H1 (cell line): ENCODE measurements around the gene MYL6. TPM values are rescaled to one million over a fixed set of nuclear protein-coding genes. Genes with fewer than 3 reads are reported as not detected.

Experiments
- CTCF ChIA-PET: fragments of 300-600 bp; sonication (Branson Sonifier 250); formaldehyde crosslinking; loops from one replicate; lab custom pipeline; 2021; ENCODE audit not compliant: partially characterized antibody; lab: Charles Lee
- POLR2A ChIA-PET: fragments of 300-600 bp; sonication (Branson Sonifier 250); formaldehyde crosslinking; loops from one replicate; lab custom pipeline; 2021; ENCODE audit warnings: inconsistent platforms; ENCODE audit not compliant: partially characterized antibody; lab: Charles Lee
- DNase-seq, 2 experiments: peaks; one replicate each; pipeline versions ENCODE4 v3.0.0 to v3.0.0-alpha.2; 2010 to 2022; ENCODE audit warnings: low spot score in 2 of 2, low read depth in 1 of 2, mixed read lengths in 1 of 2
- FAIRE-seq: peaks from 2 replicates; lab custom pipeline; 2011; peaks lifted over from hg19 to GRCh38; lab: Jason Lieb, UNC
- H2AFZ ChIP-seq: 2 replicates; pipeline ENCODE4 v1.8.1; 2012; ENCODE audit warnings: low read length, inconsistent platforms
- H2AK5ac ChIP-seq: 2 replicates; pipeline ENCODE4 v1.6.1; 2013; ENCODE audit warnings: low read depth, low read length
- H2BK120ac ChIP-seq: replicated peaks from 2 replicates; pipeline ENCODE3; 2013; ENCODE audit warnings: low read depth, low read length, inconsistent platforms
- H2BK12ac ChIP-seq: 2 replicates; pipeline ENCODE4 v1.6.1; 2013; ENCODE audit warnings: low read depth, low read length
- H2BK15ac ChIP-seq: 2 replicates; pipeline ENCODE4 v1.6.1; 2013; ENCODE audit warnings: low read length
- H2BK20ac ChIP-seq: 2 replicates; pipeline ENCODE4 v1.6.1; 2013; ENCODE audit warnings: low read length
- H2BK5ac ChIP-seq: 2 replicates; pipeline ENCODE4 v1.6.1; 2013; ENCODE audit warnings: low read depth, low read length
- H3K14ac ChIP-seq: 2 replicates; pipeline ENCODE4 v1.6.1; 2013; ENCODE audit warnings: inconsistent platforms; ENCODE audit not compliant: insufficient read length
- H3K18ac ChIP-seq: 2 replicates; pipeline ENCODE4 v1.6.1; 2013; ENCODE audit warnings: low read length; ENCODE audit errors: extremely low read depth
- H3K23ac ChIP-seq: 2 replicates; pipeline ENCODE4 v1.6.1; 2013; ENCODE audit warnings: inconsistent platforms; ENCODE audit not compliant: insufficient read length
- H3K23me2 ChIP-seq: 2 replicates; pipeline ENCODE4 v1.6.1; 2013; ENCODE audit warnings: low read depth, low read length
- H3K27ac ChIP-seq: 2 replicates; pipeline ENCODE4 v1.6.1; 2011; ENCODE audit warnings: low read depth, low read length, inconsistent platforms
- H3K27me3 ChIP-seq, 4 experiments: replicated peaks in 1 of 4; 1 replicate in 1 of 4; 2 replicates in 3 of 4; pipeline versions ENCODE4 v1.6.1 to v1.8.1; 2011 to 2013; ENCODE audit warnings: low read length in 3 of 4, mild to moderate bottlenecking in 3 of 4, inconsistent platforms in 2 of 4, mixed read lengths in 2 of 4, moderate library complexity in 1 of 4; ENCODE audit not compliant: control insufficient read depth in 3 of 4, insufficient read depth in 3 of 4; ENCODE audit errors: extremely low read depth in 1 of 4
- H3K36me3 ChIP-seq, 4 experiments: 2 replicates each; pipeline versions ENCODE4 v1.6.1 to v1.8.1; 2011 to 2013; ENCODE audit warnings: mild to moderate bottlenecking in 4 of 4, low read length in 3 of 4, moderate library complexity in 2 of 4, control low read depth in 1 of 4, inconsistent platforms in 1 of 4; ENCODE audit not compliant: insufficient read depth in 4 of 4, control insufficient read depth in 2 of 4
- H3K4ac ChIP-seq: replicated peaks from 2 replicates; pipeline ENCODE3; 2013; ENCODE audit warnings: low read length, low read depth, mixed read lengths, inconsistent platforms; ENCODE audit not compliant: insufficient read length
- H3K4me1 ChIP-seq, 4 experiments: replicated peaks in 1 of 4; 1 replicate in 1 of 4; 2 replicates in 3 of 4; pipeline versions ENCODE4 v1.6.1 to v1.8.1; 2011 to 2013; ENCODE audit warnings: low read length in 3 of 4, inconsistent platforms in 2 of 4, mixed read lengths in 1 of 4; ENCODE audit not compliant: insufficient read depth in 4 of 4, control insufficient read depth in 3 of 4
- H3K4me2 ChIP-seq, 2 experiments: 2 replicates each; pipeline versions ENCODE4 v1.6.1 to v1.8.1; 2011 to 2013; ENCODE audit warnings: low read depth in 2 of 2, low read length in 2 of 2, control low read depth in 1 of 2, inconsistent platforms in 1 of 2, mild to moderate bottlenecking in 1 of 2; ENCODE audit not compliant: insufficient read depth in 1 of 2
- H3K4me3 ChIP-seq, 4 experiments: fragments of 200-600, 300-600 bp in 1 of 4; sonication (generic), shearing (Covaris generic), sonication (Bioruptor Twin) in 1 of 4; 2 replicates each; pipeline versions ENCODE4 v1.5.1 to v1.8.1; 2011 to 2016; ENCODE audit warnings: low read length in 4 of 4, low read depth in 3 of 4, control low read depth in 2 of 4, inconsistent platforms in 2 of 4, mild to moderate bottlenecking in 2 of 4, mixed read lengths in 1 of 4, moderate library complexity in 1 of 4; ENCODE audit not compliant: insufficient read depth in 2 of 4; ENCODE audit errors: extremely low read depth in 1 of 4
- H3K56ac ChIP-seq: replicated peaks from 2 replicates; pipeline ENCODE3; 2013; ENCODE audit warnings: low read depth, mild to moderate bottlenecking, mixed read lengths, low read length, inconsistent platforms; ENCODE audit not compliant: insufficient read length
- H3K79me1 ChIP-seq: 2 replicates; pipeline ENCODE4 v1.6.1; 2013; ENCODE audit warnings: low read depth, low read length, control low read depth
- H3K79me2 ChIP-seq, 2 experiments: 2 replicates each; pipeline versions ENCODE4 v1.6.1 to v1.8.1; 2012 to 2013; ENCODE audit warnings: low read length in 2 of 2, mild to moderate bottlenecking in 2 of 2, inconsistent platforms in 1 of 2; ENCODE audit not compliant: insufficient read depth in 2 of 2, control insufficient read depth in 1 of 2
- H3K9ac ChIP-seq, 4 experiments: replicated peaks in 1 of 4; 1 replicate in 1 of 4; 2 replicates in 3 of 4; pipeline versions ENCODE4 v1.6.1 to v1.8.1; 2011 to 2013; ENCODE audit warnings: low read depth in 3 of 4, low read length in 3 of 4, control low read depth in 2 of 4, mild to moderate bottlenecking in 2 of 4, moderate library complexity in 2 of 4, inconsistent platforms in 1 of 4; ENCODE audit errors: extremely low read depth in 1 of 4
- H3K9me3 ChIP-seq, 2 experiments: 2 replicates each; pipeline versions ENCODE4 v1.6.1 to v1.8.1; 2012 to 2013; ENCODE audit warnings: mild to moderate bottlenecking in 2 of 2, moderate library complexity in 2 of 2, control low read depth in 1 of 2, inconsistent platforms in 1 of 2, low read depth in 1 of 2, low read length in 1 of 2, mixed read lengths in 1 of 2; ENCODE audit not compliant: insufficient read depth in 2 of 2
- H4K20me1 ChIP-seq, 2 experiments: replicated peaks in 1 of 2; 2 replicates each; pipeline versions ENCODE3 to v1.8.1; 2011 to 2013; ENCODE audit warnings: inconsistent platforms in 2 of 2, low read length in 2 of 2, mild to moderate bottlenecking in 1 of 2; ENCODE audit not compliant: insufficient read depth in 2 of 2, control insufficient read depth in 1 of 2
- H4K5ac ChIP-seq: 2 replicates; pipeline ENCODE4 v1.6.1; 2013; ENCODE audit warnings: low read length, low read depth, mixed read lengths, inconsistent platforms; ENCODE audit not compliant: insufficient read length
- H4K8ac ChIP-seq: 2 replicates; pipeline ENCODE4 v1.8.0; 2013; ENCODE audit warnings: mild to moderate bottlenecking, moderate library complexity, low read length, inconsistent platforms; ENCODE audit not compliant: insufficient read depth; ENCODE audit errors: extremely low read depth
- H4K91ac ChIP-seq: replicated peaks from 2 replicates; pipeline ENCODE3; 2013; ENCODE audit warnings: low read length, mixed read lengths, inconsistent platforms; ENCODE audit not compliant: insufficient read length
- BCL11A ChIP-seq, 2 experiments: IDR thresholded peaks; one replicate each; pipeline ENCODE4 v1.6.1; 2011; ENCODE audit warnings: low read depth in 2 of 2, low read length in 2 of 2, mild to moderate bottlenecking in 2 of 2
- CREB1 ChIP-seq: IDR thresholded peaks from 2 replicates; pipeline ENCODE4 v1.6.1; 2012; ENCODE audit warnings: inconsistent platforms
- EP300 ChIP-seq, 2 experiments: IDR thresholded peaks; 1 replicate in 1 of 2; 2 replicates in 1 of 2; pipeline ENCODE4 v1.6.1; 2011 to 2012; ENCODE audit warnings: low read depth in 2 of 2, low read length in 2 of 2, mild to moderate bottlenecking in 2 of 2, borderline replicate concordance in 1 of 2, inconsistent platforms in 1 of 2, moderate library complexity in 1 of 2
- JUND ChIP-seq: IDR thresholded peaks from 2 replicates; pipeline ENCODE4 v1.6.1; 2011; ENCODE audit warnings: mild to moderate bottlenecking, improper control_type of control experiment, low read length
- NRF1 ChIP-seq: IDR thresholded peaks from 2 replicates; pipeline ENCODE4 v1.6.1; 2011; ENCODE audit warnings: mild to moderate bottlenecking, low read depth, low read length, improper control_type of control experiment
- POLR2A ChIP-seq, 2 experiments: IDR thresholded peaks; 1 replicate in 1 of 2; 2 replicates in 1 of 2; pipeline ENCODE4 v1.6.1; 2011; ENCODE audit warnings: low read depth in 2 of 2, low read length in 2 of 2, mild to moderate bottlenecking in 2 of 2; ENCODE audit errors: control extremely low read depth in 1 of 2
- RBBP5 ChIP-seq: IDR thresholded peaks from 2 replicates; pipeline ENCODE4 v1.7.1; 2012; ENCODE audit warnings: low read depth, mild to moderate bottlenecking, inconsistent platforms, low read length, moderate library complexity, borderline replicate concordance
- TAF1 ChIP-seq: IDR thresholded peaks from 2 replicates; pipeline ENCODE4 v1.6.1; 2011; ENCODE audit warnings: mild to moderate bottlenecking, low read depth, low read length
- TAF7 ChIP-seq: optimal IDR thresholded peaks from 2 replicates; pipeline ENCODE3; 2011; ENCODE audit warnings: low read depth, mild to moderate bottlenecking, inconsistent platforms, low read length, moderate library complexity, borderline replicate concordance
- USF2 ChIP-seq: IDR thresholded peaks from 2 replicates; pipeline ENCODE4 v1.6.1; 2011; ENCODE audit warnings: low read length, improper control_type of control experiment
- WGBS, 2 experiments: shearing (Covaris generic) in 1 of 2; methylation state at CpG; one replicate each; pipeline versions ENCODE4 v1.1.6 to v1.1.7; 2013 to 2015; ENCODE audit warnings: low lambda C conversion rate in 2 of 2, mixed read lengths in 2 of 2, inconsistent platforms in 1 of 2, low coverage in 1 of 2, missing lambda C conversion rate in 1 of 2; ENCODE audit not compliant: insufficient replicate concordance in 2 of 2, insufficient coverage in 1 of 2, insufficient read length in 1 of 2; ENCODE audit errors: extremely low coverage in 1 of 2, missing lambda C conversion rate in 1 of 2; 5-methylcytosine and 5-hydroxymethylcytosine counted together
- polyA plus RNA-seq, 7 experiments: library from polyadenylated mRNA; depleted of rRNA in 3 of 7; stranded (reverse) in 5 of 7; unstranded in 2 of 7; fragments of >200 nt in 5 of 7; fragments of 200-250 nt in 2 of 7; gene quantifications; 1 replicate in 5 of 7; 2 replicates in 1 of 7; 4 replicates in 1 of 7; pipeline versions ENCODE4 v1.2.1 to v1.2.3, GENCODE V29; 2011 to 2013; ENCODE audit warnings: missing spikeins in 2 of 7, mixed read lengths in 2 of 7
- total RNA-seq: library from RNA; stranded (reverse); fragmentation: NEBNext Ultra II Directional; extraction: Animal tissue kit (Norgen Biotek cat#: 25700); gene quantifications from 2 replicates; pipeline ENCODE4 v1.2.1, GENCODE V29; 2021

The MYL6 gene
- total and polyA plus RNA-seq, 2 of the 8 experiments (the other 6 are each of a cell fraction or from before 2014, with no cell fraction given): 1,130 to 2,279 TPM

- Histone ChIP-seq H3K79me2 (peaks cover 0 to 6% of the 10 kb centered on the region in 2 experiments; a peak in 1 of 4 replicates), H3K14ac (no peak overlapping the region), H4K8ac (peak overlapping the region; percentile 46; the same call in 1 of the 2 replicates), H2AFZ (no peak overlapping the region), H3K23me2 (peaks cover 10% of the 10 kb centered on the region), H3K23ac (no peak overlapping the region), H2BK5ac (no peak overlapping the region), H2AK5ac (no peak overlapping the region), H2BK20ac (no peak overlapping the region), H4K5ac (peak overlapping the region; percentile 26), H2BK12ac (no peak overlapping the region), H2BK15ac (no peak overlapping the region), H3K9ac (peak overlapping the region; percentile 46 to 75 (median 58)), H3K27me3 (no peaks in the 10 kb centered on the region; a peak in 1 of 7 replicates), H3K4me3 (peak overlapping the region; percentile 66 to 84 (median 82)), H3K9me3 (no peaks in the 10 kb centered on the region), H3K4ac (no peak overlapping the region), H3K79me1 (0 out of 2 replicates have a peak, but pooled peaks cover 2% of the 10 kb centered on the region), H3K18ac (peak overlapping the region; percentile 15; the same call in 1 of the 2 replicates), H4K20me1 (no peaks in the 10 kb centered on the region), H2BK120ac (no peak overlapping the region), H3K56ac (no peak overlapping the region), H3K27ac (no peak overlapping the region), H4K91ac (peak overlapping the region; percentile 69), H3K4me1 (peaks cover 6 to 14% (median 9%) of the 10 kb centered on the region in 4 experiments; a peak in 6 of 7 replicates), H3K36me3 (peaks cover 3 to 13% (median 4%) of the 10 kb centered on the region in 4 experiments; a peak in 6 of 8 replicates), H3K4me2 (peak overlapping the region; percentile 67 to 70)
- FAIRE-seq: no peak
- no peak for DNase-seq
- POLR2A ChIA-PET: interaction anchor here (1.4 to 15.6 kb wide), 6 partner anchors 10 to 108 kb away, joined by 3 to 656 read pairs (median 29); partner anchors contain the start of genes RNF41, RPL41, SMARCC2 and ZC3H10
- 23% methylated on average over 8 of the region's 8 CpGs; no CpG with 5 or more reads in 1 of the 2 experiments for WGBS, 2 experiments
- CTCF ChIA-PET: interaction anchor here (1.7 kb wide), 1 partner anchor 8 kb away, joined by 4 read pairs; no protein-coding TSS in a partner anchor
- no peak for TF ChIP-seq TAF7
- TF ChIP-seq POLR2A (IDR thresholded peaks at IDR 0.05; ENCODE audit: control extremely low read depth in 1 of 2, low read depth in 2 of 2, low read length in 2 of 2): no peak
- TF ChIP-seq TAF1: no peak
- no peak for TF ChIP-seq BCL11A (IDR thresholded peaks at IDR 0.05; ENCODE audit: low read depth in 2 of 2, low read length in 2 of 2)
- TF ChIP-seq CREB1: no peak
- no peak for TF ChIP-seq JUND
- TF ChIP-seq NRF1: no peak
- no peak for TF ChIP-seq EP300 (IDR thresholded peaks at IDR 0.05; ENCODE audit: borderline replicate concordance in 1 of 2, low read depth in 2 of 2, low read length in 2 of 2)
- TF ChIP-seq RBBP5: no peak
- TF ChIP-seq USF2: no peak
Measured at GRCh38 chr12:56152756-56153677, 5.1 kb upstream of the MYL6 start.
